Tongue (tissue), 2 donors: ENCODE results near the gene DAZAP1. TPM values are rescaled to one million over a fixed set of nuclear protein-coding genes. Genes with fewer than 3 reads are reported as not detected.
A peak's percentile ranks its signal among the peaks of the same experiment; 100 is the strongest.
"Not testable (repeated sequence)": the region's sequence is repeated elsewhere in the genome, so short reads cannot be mapped to it uniquely, and the experiment has no call there.

Experiments
- DNase-seq: peaks from one replicate; pipeline ENCODE4 v3.0.0-alpha.2; 2015
- total RNA-seq: library from RNA; depleted of rRNA; stranded (reverse); fragments of >200 nt; gene quantifications from one replicate; pipeline ENCODE4 v1.2.3, GENCODE V29; 2014

Gene DAZAP1
- total RNA-seq, 1 donor from 2014 or later, result 55.9 TPM

- DNase-seq, result peak; percentile 67
Measured at GRCh38 chr19:1411255-1412191, 4.1 kb downstream of the DAZAP1 start.

- no peak for DNase-seq
Measured at GRCh38 chr19:1412323-1412923, 5.0 kb downstream of the DAZAP1 start.

DNA sequence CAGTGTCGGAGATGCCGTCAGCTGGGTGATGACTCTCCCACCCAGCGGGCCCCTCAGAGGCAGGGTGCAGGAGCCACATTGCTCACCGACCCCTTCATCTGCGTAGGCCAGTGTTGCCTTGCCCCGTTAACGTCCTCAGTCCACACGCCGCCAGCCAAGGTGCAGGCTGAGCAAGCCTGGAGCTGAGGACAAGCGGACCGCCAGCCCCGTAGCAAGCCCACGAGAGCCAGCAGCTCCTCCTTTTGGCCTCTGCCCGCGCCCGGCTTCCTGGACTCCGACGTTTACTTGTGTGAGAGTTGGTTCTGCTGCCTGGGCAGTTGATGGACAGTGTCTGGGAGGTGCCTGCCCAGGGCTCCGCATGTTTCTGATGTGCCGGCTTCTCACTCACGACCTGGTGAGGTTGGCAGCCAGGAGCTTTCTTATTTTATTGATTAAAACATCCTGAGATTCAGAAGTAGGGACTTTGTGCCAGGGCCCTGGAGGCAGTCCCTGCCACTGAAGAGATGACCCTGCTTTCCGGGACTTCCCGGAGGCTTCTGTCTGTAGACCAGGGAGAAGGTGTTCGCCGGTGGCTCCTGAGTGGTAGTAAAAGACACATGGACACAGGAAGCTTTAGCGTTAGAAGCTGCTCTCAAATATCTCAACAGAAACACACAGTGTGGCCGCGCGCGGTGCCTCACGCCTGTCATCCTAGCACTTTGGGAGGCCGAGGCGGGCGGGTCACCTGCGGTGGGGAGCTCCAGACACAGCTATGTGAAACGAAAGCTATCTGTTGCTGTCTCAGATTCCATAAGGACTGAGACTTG lies 5.8 kb downstream of the DAZAP1 start:
- DNase-seq, result no peak

DNA sequence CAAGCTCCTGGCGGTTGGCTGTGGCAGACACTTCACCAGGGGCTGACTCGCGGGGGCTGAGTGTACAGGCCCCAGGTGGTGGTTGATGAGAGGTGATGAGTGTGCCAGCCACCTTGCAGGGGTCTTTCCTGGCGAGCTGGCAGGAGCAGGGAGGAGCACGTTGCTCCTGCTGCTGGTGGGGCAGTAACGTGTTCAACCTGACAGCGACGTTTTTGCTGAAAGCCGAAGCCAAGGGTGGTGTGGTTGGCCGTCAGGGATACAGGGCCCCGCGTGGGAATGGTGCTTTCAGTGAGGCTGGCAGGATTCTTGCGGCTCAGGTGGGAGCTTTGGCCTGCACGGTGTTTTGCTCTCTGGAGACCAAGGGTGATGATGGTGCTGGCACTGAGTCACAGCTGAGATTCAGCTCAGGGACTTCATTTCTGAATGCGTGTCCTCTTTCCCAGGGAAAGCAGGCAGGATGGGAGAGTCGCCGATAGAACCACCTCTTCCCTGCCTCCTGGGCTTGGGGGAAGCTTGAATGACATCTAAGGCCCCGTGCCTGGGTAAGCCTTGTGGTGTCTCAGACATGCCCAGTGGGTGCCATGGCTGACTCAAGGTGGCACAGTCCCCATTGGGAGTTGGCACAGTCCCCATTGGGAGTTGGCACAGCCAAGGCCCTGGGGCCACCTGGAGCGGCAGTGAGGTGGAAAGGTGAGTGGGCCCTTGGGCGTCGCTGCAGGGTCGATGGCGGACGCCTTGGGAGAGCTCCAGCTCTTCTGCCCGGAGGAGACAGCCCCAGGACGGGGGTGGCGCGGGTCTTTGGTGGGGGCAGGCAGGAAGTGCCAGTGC lies 8.8 kb downstream of the DAZAP1 start:
- DNase-seq, result no peak

- no peak for DNase-seq
Measured at GRCh38 chr19:1417145-1417544, 9.8 kb downstream of the DAZAP1 start.

- no peak for DNase-seq
Measured at GRCh38 chr19:1417681-1418495, 10.5 kb downstream of the DAZAP1 start.

GRCh38 chr19:1418496-1418775 lies 11.1 kb downstream of the DAZAP1 start:
- DNase-seq, result no peak

- DNase-seq, result no peak
Measured at GRCh38 chr19:1418951-1419738, 11.8 kb downstream of the DAZAP1 start.

DNA sequence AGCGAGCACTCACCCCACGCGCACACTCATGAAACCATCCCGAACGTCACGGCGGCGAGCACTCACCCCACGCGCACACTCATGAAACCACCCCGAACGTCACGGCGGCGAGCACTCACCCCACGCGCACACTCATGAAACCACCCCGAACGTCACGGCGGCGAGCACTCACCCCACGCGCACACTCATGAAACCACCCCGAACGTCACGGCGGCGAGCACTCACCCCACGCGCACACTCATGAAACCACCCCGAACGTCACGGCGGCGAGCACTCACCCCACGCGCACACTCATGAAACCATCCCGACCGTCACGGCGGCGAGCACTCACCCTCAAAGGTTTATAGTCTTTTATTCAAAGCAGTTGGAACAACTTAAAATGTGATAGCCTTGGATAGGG lies 12.7 kb downstream of the DAZAP1 start:
- not testable (repeated sequence) for DNase-seq

DNA sequence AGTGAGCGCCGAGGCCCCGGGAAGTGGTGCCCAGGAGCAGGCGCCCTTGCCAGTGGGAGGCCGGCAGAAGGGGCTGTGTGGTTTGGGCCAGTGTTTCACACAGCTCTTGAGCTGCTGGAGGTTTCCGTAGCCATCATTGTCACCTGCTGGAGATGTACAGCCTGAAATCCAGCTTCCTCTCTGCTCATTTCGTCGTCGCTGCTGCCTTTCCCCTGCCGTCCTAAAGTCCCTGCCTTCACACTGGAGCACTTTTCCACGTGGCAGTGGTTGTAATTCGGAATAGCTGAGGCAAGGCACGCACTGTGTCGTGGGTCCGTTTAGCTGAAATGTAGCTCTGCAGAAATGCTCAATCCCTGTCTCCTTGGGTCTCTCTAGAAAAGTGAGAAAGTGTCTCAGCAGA lies 13.2 kb downstream of the DAZAP1 start:
- DNase-seq, result no peak

DNA sequence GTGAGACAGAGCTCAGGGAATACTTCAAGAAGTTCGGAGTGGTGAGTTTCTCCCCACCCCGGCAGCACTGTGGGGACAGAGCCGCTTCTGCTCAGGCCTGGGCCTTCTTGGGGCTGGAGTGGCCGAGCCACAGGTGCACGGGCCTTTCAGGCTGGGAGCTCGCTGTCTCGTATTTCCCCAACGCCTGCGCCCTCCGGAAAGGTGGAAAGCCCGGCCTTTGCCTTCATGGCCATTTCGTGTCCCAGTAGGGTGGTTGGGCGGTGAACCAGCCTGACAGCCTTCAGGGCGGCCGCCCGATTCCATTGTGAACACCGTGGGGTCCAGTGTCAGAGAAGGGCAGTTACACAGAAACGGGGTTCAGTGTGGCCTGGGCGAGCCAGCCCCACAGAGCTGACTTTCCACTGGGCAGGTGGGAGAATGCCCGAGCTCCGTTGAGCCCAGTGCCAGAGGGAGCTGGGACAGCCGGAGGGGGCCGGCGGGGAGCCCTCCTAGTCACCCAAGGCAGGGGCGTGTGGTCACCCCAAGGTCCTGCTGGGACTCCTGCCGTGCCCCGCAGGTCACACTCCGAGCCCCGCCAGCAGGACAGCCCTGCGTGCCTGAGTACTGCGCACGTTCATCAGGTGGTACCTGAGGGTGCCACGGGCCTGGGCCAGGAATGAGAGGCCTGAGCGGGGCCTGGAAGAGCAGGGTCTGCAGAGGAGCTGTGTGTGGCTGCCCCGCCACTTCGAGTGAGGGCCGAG lies 14.0 kb downstream of the DAZAP1 start:
- no peak for DNase-seq

DNA sequence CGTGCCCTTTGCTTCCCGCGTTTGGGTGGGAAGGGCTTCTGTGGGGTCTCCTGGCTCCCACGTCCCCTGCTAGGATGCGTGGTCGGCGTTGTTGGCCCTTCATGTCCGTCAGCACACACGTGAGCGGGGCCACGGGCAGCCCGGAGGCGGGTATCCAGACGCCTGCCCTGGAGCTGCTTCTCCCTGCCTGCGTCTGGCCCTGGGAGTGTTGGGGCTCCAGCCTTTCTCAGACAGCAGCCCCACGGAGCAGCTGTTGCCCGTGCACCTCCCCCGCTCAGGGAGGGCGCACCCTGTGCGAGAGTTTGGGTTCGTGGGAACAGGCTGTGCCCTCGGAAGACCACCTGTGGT lies 14.5 kb downstream of the DAZAP1 start:
- DNase-seq, result no peak

GRCh38 chr19:1422360-1422759 lies 15.0 kb downstream of the DAZAP1 start:
- no peak for DNase-seq

DNA sequence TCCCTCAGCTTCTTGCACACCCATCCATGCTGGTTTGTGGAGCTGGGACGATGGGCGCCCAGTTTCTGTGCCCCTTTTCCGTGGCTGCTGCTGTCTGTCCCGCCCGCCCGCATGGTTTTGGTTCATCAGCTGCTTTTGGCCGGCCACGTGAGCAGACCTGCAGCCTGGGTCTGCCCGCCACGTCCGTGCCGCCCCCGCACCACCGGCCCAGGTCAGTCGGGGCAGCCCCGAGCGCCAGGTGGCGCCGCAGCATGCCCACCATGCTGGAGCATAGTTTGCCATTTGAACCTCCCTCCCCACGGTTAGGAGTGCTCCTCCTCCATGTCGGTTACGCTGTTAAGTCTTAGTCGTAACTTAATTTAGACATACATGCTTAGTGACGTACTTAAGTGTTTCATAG lies 15.6 kb downstream of the DAZAP1 start:
- no peak for DNase-seq

DNA sequence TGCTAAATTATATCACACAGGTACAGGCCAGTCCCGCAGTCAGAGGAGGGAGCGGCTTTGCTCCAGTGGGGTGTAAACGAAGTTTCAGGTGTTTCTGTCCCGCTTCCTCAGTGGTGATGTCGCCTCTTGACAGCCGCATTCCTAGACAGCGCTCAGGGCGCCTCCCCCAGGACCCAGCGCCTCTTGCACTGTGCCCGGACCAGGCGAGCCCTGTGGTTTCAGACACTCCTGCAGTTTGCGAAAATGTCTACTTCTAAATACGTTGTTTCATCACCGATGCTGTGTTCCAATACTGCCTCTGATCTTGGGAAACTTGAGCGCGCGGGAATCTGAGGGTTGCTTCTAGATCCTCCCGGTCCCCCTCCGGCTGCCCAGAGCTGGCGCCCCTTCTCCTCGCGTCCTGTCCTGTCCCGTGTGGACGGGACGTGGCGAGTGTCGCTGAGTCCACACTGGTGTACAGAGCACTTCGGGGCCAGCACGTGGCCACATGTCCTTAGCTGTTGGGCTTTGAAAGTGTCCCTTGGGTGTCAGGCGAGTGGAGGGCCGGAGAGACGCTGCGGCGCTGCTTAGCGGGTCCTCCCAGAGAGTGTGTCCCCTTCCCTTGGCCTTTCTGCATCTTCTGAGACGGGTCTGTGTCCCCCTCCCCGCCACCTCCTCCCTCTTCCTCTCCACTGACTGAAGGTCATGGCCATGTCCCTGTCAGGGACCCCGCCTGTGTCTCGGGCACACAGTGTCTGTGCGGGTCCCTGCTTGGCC lies 16.2 kb downstream of the DAZAP1 start:
- no peak for DNase-seq

DNA sequence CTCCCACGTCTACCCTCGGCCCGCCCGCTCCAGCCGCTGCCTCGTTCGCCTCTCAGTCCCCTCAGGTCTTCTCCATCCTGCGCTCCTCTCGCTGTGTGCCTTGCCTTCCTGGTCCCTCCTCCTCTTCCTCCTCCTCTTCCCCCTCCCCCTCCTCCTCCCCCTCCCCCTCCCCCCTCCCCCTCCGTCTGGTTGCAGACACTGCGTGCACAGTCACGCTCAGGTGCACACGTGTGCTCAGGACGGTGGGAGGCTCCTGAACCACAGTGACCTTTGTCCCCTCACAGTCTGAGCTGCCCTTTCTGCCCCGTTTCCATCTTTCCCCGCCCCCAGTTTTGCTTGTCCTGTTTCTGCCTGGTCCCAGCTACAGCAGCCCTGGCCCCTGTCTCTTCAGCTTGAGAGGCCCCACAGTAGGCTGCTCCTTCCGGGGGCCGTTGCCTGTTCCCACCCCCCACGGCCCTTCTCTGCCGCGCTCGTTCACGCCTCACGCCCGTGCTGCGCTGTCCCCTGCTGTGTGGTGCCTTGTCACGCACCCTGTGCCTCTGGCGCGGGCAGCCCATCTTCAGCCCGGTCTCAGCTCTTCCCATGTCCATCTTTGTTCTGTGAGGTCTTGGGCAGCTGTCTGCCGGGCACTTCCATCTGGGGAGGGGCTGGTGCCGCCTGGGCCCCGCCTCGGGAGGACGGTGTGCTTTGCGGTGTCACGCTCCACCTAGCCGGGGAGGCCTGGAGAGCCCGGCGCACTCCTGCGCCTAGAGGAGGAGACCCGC lies 17.0 kb downstream of the DAZAP1 start:
- no peak for DNase-seq

GRCh38 chr19:1425102-1425837 lies 17.9 kb downstream of the DAZAP1 start:
- DNase-seq, result peak; percentile 38

DNA sequence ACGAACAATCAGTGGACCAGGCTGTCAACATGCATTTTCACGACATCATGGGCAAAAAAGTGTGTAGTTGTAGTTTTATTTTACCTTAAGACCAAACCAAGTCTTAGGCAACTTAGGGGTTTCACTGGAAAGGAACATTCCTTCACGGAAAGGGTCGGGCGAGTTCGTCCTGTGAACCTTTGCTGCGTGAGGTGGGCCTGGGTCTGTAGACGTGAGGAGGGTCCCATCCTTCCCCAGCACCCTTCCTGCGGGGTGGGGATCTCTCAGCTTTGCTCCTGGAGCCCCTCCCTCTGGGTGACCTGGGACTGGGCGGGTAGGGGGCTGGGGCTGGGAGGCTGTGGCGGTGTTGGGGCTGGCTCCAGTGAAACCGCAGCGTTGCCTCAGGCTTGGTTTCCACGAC lies 18.5 kb downstream of the DAZAP1 start:
- DNase-seq, result no peak
